ENCODE measurements around the gene EZH1. TPM values are rescaled to one million over a fixed set of nuclear protein-coding genes. Genes with fewer than 3 reads are reported as not detected.

The EZH1 gene
- total RNA-seq, 4 donors from 2014 or later: 53.7 to 126 (median 91.8) TPM

- TF ChIP-seq CTCF (IDR thresholded peaks at IDR 0.05; ENCODE audit: low read depth): no peak
Measured at GRCh38 chr17:42761638-42762037, 16.8 kb upstream of the EZH1 start.

- TF ChIP-seq CTCF (IDR thresholded peaks at IDR 0.05; ENCODE audit: low read depth): no peak
Measured at GRCh38 chr17:42760652-42761581, 16.1 kb upstream of the EZH1 start, which contains the start of gene RAMP2. TSS of gene RAMP2 (plus strand) at chr17:42761227. CDS start at chr17:42761262, 35 bp downstream.

- no peak for TF ChIP-seq CTCF (IDR thresholded peaks at IDR 0.05; ENCODE audit: low read depth)
Measured at GRCh38 chr17:42759982-42760651, 15.3 kb upstream of the EZH1 start.

- TF ChIP-seq CTCF (IDR thresholded peaks at IDR 0.05; ENCODE audit: low read depth): no peak
Measured at GRCh38 chr17:42754782-42755181, 9.9 kb upstream of the EZH1 start.

GRCh38 chr17:42751628-42752027, 6.8 kb upstream of the EZH1 start:
- TF ChIP-seq CTCF (IDR thresholded peaks at IDR 0.05; ENCODE audit: low read depth): no peak

- TF ChIP-seq CTCF (IDR thresholded peaks at IDR 0.05; ENCODE audit: low read depth): no peak
Measured at GRCh38 chr17:42750739-42751344, 6.0 kb upstream of the EZH1 start.

Data from subcutaneous adipose tissue (tissue), 4 donors.